Umbilical cord (tissue), 1 donor: Measurements from ENCODE around the gene MYLK. TPM values are rescaled to one million over a fixed set of nuclear protein-coding genes. Genes with fewer than 3 reads are reported as not detected.

ENCODE experiments used
- total RNA-seq: library from RNA; depleted of rRNA; stranded (reverse); fragments of >200 nt; gene quantifications from one replicate; pipeline ENCODE4 v1.2.3, GENCODE V29; 2014; ENCODE audit warnings: low replicate concordance; ENCODE audit not compliant: insufficient read depth

MYLK gene
- total RNA-seq, 1 donor from 2014 or later: 1,145 TPM

Other genes with a start within 250 kb of the MYLK start
- gene CCDC14, start 76.9 kb upstream of the MYLK start, total RNA-seq: 139 TPM
- gene ROPN1, start 107.8 kb upstream of the MYLK start, total RNA-seq: 1.4 TPM
- gene KALRN, start 149.0 kb upstream of the MYLK start, total RNA-seq: 35.4 TPM